ENCODE measurements around the gene C1QTNF4.
"Not testable (repeated sequence)": the region's sequence is repeated elsewhere in the genome, so short reads cannot be mapped to it uniquely, and the experiment has no call there.

The C1QTNF4 gene

GRCh38 chr11:47565340-47566148 lies 28.7 kb downstream of the C1QTNF4 start, which contains the start of gene PTPMT1:
Gene PTPMT1 (plus strand): TSS chr11:47565599. CDS start chr11:47565623, 24 bp downstream.
- peak; percentile 90 for DNase-seq (ENCODE audit: low spot score)

GRCh38 chr11:47564933-47565339 lies 29.3 kb downstream of the C1QTNF4 start:
- no peak for DNase-seq (ENCODE audit: low spot score)

- DNase-seq (ENCODE audit: low spot score): not testable (repeated sequence)
These were observed 29.8 kb downstream of the C1QTNF4 start for GRCh38 chr11:47564366-47564765.

- not testable (repeated sequence) for DNase-seq (ENCODE audit: low spot score)
These were observed 31.8 kb downstream of the C1QTNF4 start for GRCh38 chr11:47562393-47562792.

GRCh38 chr11:47560426-47560825 lies 33.8 kb downstream of the C1QTNF4 start:
- no peak for DNase-seq (ENCODE audit: low spot score)

- DNase-seq (ENCODE audit: low spot score): no peak
These were observed 35.5 kb downstream of the C1QTNF4 start for GRCh38 chr11:47558695-47559094.

GRCh38 chr11:47557004-47557403 lies 37.2 kb downstream of the C1QTNF4 start:
- DNase-seq (ENCODE audit: low spot score): not testable (repeated sequence)

- no peak for DNase-seq (ENCODE audit: low spot score)
These were observed 40.8 kb downstream of the C1QTNF4 start for GRCh38 chr11:47553406-47553743.

GRCh38 chr11:47552566-47553405 lies 41.4 kb downstream of the C1QTNF4 start, which contains the start of gene CELF1:
Gene CELF1 (minus strand): TSS chr11:47553132. CDS start chr11:47499523, 53,609 bp downstream.
- DNase-seq (ENCODE audit: low spot score): peak; percentile 95

- DNase-seq (ENCODE audit: low spot score): peak; percentile 49
These were observed 42.1 kb downstream of the C1QTNF4 start for GRCh38 chr11:47552056-47552565.

GRCh38 chr11:47551086-47551485 lies 43.1 kb downstream of the C1QTNF4 start:
- DNase-seq (ENCODE audit: low spot score): no peak

- no peak for DNase-seq (ENCODE audit: low spot score)
These were observed 43.7 kb downstream of the C1QTNF4 start for GRCh38 chr11:47550288-47551047.

GRCh38 chr11:47546274-47546673 lies 47.9 kb downstream of the C1QTNF4 start:
- DNase-seq (ENCODE audit: low spot score): not testable (repeated sequence)

- DNase-seq (ENCODE audit: low spot score): no peak
These were observed 48.9 kb downstream of the C1QTNF4 start for GRCh38 chr11:47545298-47545697.

- DNase-seq (ENCODE audit: low spot score): no peak
These were observed 53.1 kb downstream of the C1QTNF4 start for GRCh38 chr11:47541070-47541469.

- DNase-seq (ENCODE audit: low spot score): no peak
These were observed 54.6 kb downstream of the C1QTNF4 start for GRCh38 chr11:47539681-47540039.
